H1 (cell line): ENCODE measurements around the gene GDF15. TPM values are rescaled to one million over a fixed set of nuclear protein-coding genes. Genes with fewer than 3 reads are reported as not detected.

Experiments
- ASH2L ChIP-seq: fragments of 200-600, 300-600 bp; sonication (generic); IDR thresholded peaks from one replicate; pipeline ENCODE4 v1.7.1; 2017; ENCODE audit warnings: low read length
- ATF2 ChIP-seq: IDR thresholded peaks from 2 replicates; pipeline ENCODE4 v1.6.1; 2012; ENCODE audit warnings: low read length, inconsistent platforms
- CTBP2 ChIP-seq: IDR thresholded peaks from 2 replicates; pipeline ENCODE4 v1.7.0; 2011; ENCODE audit warnings: borderline replicate concordance, mild to moderate bottlenecking, moderate library complexity, mixed read lengths, low read length; ENCODE audit not compliant: insufficient read depth, insufficient read length
- EP300 ChIP-seq, 2 experiments: IDR thresholded peaks; 1 replicate in 1 of 2; 2 replicates in 1 of 2; pipeline ENCODE4 v1.6.1; 2011 to 2012; ENCODE audit warnings: low read depth in 2 of 2, low read length in 2 of 2, mild to moderate bottlenecking in 2 of 2, borderline replicate concordance in 1 of 2, inconsistent platforms in 1 of 2, moderate library complexity in 1 of 2
- HDAC2 ChIP-seq, 2 experiments: fragments of 300-600 bp in 1 of 2; sonication (generic) in 1 of 2; IDR thresholded peaks; 2 replicates each; pipeline ENCODE4 v1.6.1; 2011 to 2012; ENCODE audit warnings: low read depth in 2 of 2, low read length in 2 of 2, mild to moderate bottlenecking in 2 of 2, moderate library complexity in 2 of 2, borderline replicate concordance in 1 of 2, inconsistent platforms in 1 of 2
- HDAC6 ChIP-seq: IDR thresholded peaks from one replicate; pipeline ENCODE4 v1.7.1; 2012; ENCODE audit warnings: low read depth, mild to moderate bottlenecking, inconsistent platforms, low read length, moderate library complexity
- NRF1 ChIP-seq: IDR thresholded peaks from 2 replicates; pipeline ENCODE4 v1.6.1; 2011; ENCODE audit warnings: mild to moderate bottlenecking, low read depth, low read length, improper control_type of control experiment
- PHF8 ChIP-seq: fragments of 200-600 bp; sonication (generic); conservative IDR thresholded peaks from 2 replicates; pipeline ENCODE4 v1.7.1; 2012; ENCODE audit warnings: low read depth, mild to moderate bottlenecking, inconsistent platforms, low read length, moderate library complexity
- POLR2A ChIP-seq, 2 experiments: IDR thresholded peaks; 1 replicate in 1 of 2; 2 replicates in 1 of 2; pipeline ENCODE4 v1.6.1; 2011; ENCODE audit warnings: low read depth in 2 of 2, low read length in 2 of 2, mild to moderate bottlenecking in 2 of 2; ENCODE audit errors: control extremely low read depth in 1 of 2
- POU5F1 ChIP-seq: IDR thresholded peaks from 2 replicates; pipeline ENCODE4 v1.6.1; 2011; ENCODE audit warnings: low read depth, mild to moderate bottlenecking, low read length, moderate library complexity
- RBBP5 ChIP-seq: IDR thresholded peaks from 2 replicates; pipeline ENCODE4 v1.7.1; 2012; ENCODE audit warnings: low read depth, mild to moderate bottlenecking, inconsistent platforms, low read length, moderate library complexity, borderline replicate concordance
- RFX5 ChIP-seq: IDR thresholded peaks from 2 replicates; pipeline ENCODE4 v1.6.1; 2011; ENCODE audit warnings: low read depth, low read length, improper control_type of control experiment, borderline replicate concordance
- SP4 ChIP-seq: IDR thresholded peaks from 2 replicates; pipeline ENCODE4 v1.6.1; 2012; ENCODE audit warnings: low read length, inconsistent platforms
- TAF1 ChIP-seq: IDR thresholded peaks from 2 replicates; pipeline ENCODE4 v1.6.1; 2011; ENCODE audit warnings: mild to moderate bottlenecking, low read depth, low read length
- polyA plus RNA-seq, 7 experiments: library from polyadenylated mRNA; depleted of rRNA in 3 of 7; stranded (reverse) in 5 of 7; unstranded in 2 of 7; fragments of >200 nt in 5 of 7; fragments of 200-250 nt in 2 of 7; gene quantifications; 1 replicate in 5 of 7; 2 replicates in 1 of 7; 4 replicates in 1 of 7; pipeline versions ENCODE4 v1.2.1 to v1.2.3, GENCODE V29; 2011 to 2013; ENCODE audit warnings: missing spikeins in 2 of 7, mixed read lengths in 2 of 7
- total RNA-seq: library from RNA; stranded (reverse); fragmentation: NEBNext Ultra II Directional; extraction: Animal tissue kit (Norgen Biotek cat#: 25700); gene quantifications from 2 replicates; pipeline ENCODE4 v1.2.1, GENCODE V29; 2021

The GDF15 gene
- total and polyA plus RNA-seq, 2 of the 8 experiments (the other 6 are each of a cell fraction or from before 2014, with no cell fraction given), result 4.1 to 8.5 TPM

- TF ChIP-seq RBBP5 (no peak), CTBP2 (no peak), ASH2L (no peak), SP4 (no peak), PHF8 (no peak), EP300 (IDR thresholded peaks at IDR 0.05; ENCODE audit: borderline replicate concordance in 1 of 2, low read depth in 2 of 2, low read length in 2 of 2) (no peak), TAF1 (no peak), POU5F1 (no peak), HDAC6 (no peak), NRF1 (no peak), ATF2 (no peak), POLR2A (IDR thresholded peaks at IDR 0.05; ENCODE audit: control extremely low read depth in 1 of 2, low read depth in 2 of 2, low read length in 2 of 2) (0 out of 3 replicates have a peak, but pooled peaks of 1 of the 2 experiments have one; percentile 1), RFX5 (no peak), HDAC2 (IDR thresholded peaks at IDR 0.05; ENCODE audit: borderline replicate concordance in 1 of 2, low read depth in 2 of 2, low read length in 2 of 2) (no peak)
These were observed 44.7 kb upstream of the GDF15 start (continued) for GRCh38 chr19:18340990-18341868.
